HG03378 (cell line): ENCODE measurements around the gene RBAK.
"Not testable (repeated sequence)": the region's sequence is repeated elsewhere in the genome, so short reads cannot be mapped to it uniquely, and the experiment has no call there.

Experiments used
- ATAC-seq: cut with Tn5 transposase; IDR thresholded peaks from one replicate; pipeline ENCODE4 v1.9.1; 2021; ENCODE audit warnings: mild to moderate bottlenecking, moderate library complexity; ENCODE audit not compliant: unreplicated experiment

RBAK gene

GRCh38 chr7:5050676-5051075 is 5.0 kb downstream of the RBAK start:
- no peak for ATAC-seq

GRCh38 chr7:5051731-5052130 is 6.1 kb downstream of the RBAK start:
- not testable (repeated sequence) for ATAC-seq

- no peak for ATAC-seq
These were observed 7.5 kb downstream of the RBAK start for GRCh38 chr7:5053175-5053574.

- ATAC-seq, result no peak
These were observed 18.0 kb downstream of the RBAK start for GRCh38 chr7:5063698-5064097.

GRCh38 chr7:5064391-5065106 is 18.9 kb downstream of the RBAK start:
- no peak for ATAC-seq

- no peak for ATAC-seq
These were observed 19.4 kb downstream of the RBAK start for GRCh38 chr7:5065107-5065407.

GRCh38 chr7:5068521-5068920 is 22.9 kb downstream of the RBAK start:
- ATAC-seq, result no peak

GRCh38 chr7:5070206-5070605 is 24.5 kb downstream of the RBAK start:
- ATAC-seq, result no peak

- ATAC-seq, result not testable (repeated sequence)
These were observed 29.5 kb downstream of the RBAK start for GRCh38 chr7:5075187-5075586.

- no peak for ATAC-seq
These were observed 32.1 kb downstream of the RBAK start for GRCh38 chr7:5077740-5078139.

- ATAC-seq, result no peak
These were observed 37.1 kb downstream of the RBAK start for GRCh38 chr7:5082806-5083205.

- no peak for ATAC-seq
These were observed 37.7 kb downstream of the RBAK start for GRCh38 chr7:5083311-5083711.

- ATAC-seq, result no peak
These were observed 40.6 kb downstream of the RBAK start for GRCh38 chr7:5086256-5086655.

- ATAC-seq, result not testable (repeated sequence)
These were observed 42.7 kb downstream of the RBAK start for GRCh38 chr7:5088228-5088833.

GRCh38 chr7:5088906-5089305 is 43.2 kb downstream of the RBAK start:
- no peak for ATAC-seq

GRCh38 chr7:5093948-5094347 is 48.3 kb downstream of the RBAK start:
- no peak for ATAC-seq

GRCh38 chr7:5094641-5095040 is 49.0 kb downstream of the RBAK start:
- ATAC-seq, result no peak

- ATAC-seq, result no peak
These were observed 70.7 kb downstream of the RBAK start for GRCh38 chr7:5116359-5116758.

GRCh38 chr7:5117095-5117970 is 71.7 kb downstream of the RBAK start:
- no peak for ATAC-seq
